LNCAP (cell line): ENCODE results near the gene AP5Z1.

Experiments used
- TF ChIP-seq, protein P1 (sequence below): fragments of 450-650 bp; IDR thresholded peaks from 2 replicates; pipeline ENCODE4 v1.5.1; 2017; ENCODE audit warnings: mild to moderate bottlenecking

The AP5Z1 gene

DNA sequence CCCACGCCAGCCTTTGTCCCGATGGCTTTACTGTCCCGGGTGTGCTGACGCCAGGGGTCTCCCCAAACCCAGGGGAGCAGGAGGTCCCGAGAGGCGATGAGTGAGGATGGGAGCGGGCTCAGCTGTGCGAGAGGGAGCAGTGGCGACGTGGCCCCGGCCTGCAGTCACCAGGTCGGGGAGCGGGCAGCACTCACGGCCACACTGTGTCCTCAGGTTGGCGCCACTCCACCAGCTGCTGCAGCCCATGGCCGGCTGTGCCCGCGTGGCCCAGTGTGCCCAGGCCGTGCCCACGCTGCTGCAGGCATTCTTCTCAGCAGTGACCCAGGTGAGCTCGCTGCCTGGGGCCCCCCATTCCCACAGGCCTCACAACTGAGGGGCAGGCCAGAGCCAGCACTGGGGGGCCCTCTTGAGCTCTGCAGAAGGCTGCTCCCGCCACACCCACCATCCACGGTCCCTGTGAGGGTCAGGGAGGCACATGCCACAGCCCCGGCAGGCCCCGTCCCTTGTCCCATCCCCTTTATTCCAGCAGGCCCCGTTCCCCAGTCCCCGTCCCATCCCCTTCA lies 13.3 kb downstream of the AP5Z1 start:
- TF ChIP-seq, protein P1, sequence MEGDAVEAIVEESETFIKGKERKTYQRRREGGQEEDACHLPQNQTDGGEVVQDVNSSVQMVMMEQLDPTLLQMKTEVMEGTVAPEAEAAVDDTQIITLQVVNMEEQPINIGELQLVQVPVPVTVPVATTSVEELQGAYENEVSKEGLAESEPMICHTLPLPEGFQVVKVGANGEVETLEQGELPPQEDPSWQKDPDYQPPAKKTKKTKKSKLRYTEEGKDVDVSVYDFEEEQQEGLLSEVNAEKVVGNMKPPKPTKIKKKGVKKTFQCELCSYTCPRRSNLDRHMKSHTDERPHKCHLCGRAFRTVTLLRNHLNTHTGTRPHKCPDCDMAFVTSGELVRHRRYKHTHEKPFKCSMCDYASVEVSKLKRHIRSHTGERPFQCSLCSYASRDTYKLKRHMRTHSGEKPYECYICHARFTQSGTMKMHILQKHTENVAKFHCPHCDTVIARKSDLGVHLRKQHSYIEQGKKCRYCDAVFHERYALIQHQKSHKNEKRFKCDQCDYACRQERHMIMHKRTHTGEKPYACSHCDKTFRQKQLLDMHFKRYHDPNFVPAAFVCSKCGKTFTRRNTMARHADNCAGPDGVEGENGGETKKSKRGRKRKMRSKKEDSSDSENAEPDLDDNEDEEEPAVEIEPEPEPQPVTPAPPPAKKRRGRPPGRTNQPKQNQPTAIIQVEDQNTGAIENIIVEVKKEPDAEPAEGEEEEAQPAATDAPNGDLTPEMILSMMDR = no peak

DNA sequence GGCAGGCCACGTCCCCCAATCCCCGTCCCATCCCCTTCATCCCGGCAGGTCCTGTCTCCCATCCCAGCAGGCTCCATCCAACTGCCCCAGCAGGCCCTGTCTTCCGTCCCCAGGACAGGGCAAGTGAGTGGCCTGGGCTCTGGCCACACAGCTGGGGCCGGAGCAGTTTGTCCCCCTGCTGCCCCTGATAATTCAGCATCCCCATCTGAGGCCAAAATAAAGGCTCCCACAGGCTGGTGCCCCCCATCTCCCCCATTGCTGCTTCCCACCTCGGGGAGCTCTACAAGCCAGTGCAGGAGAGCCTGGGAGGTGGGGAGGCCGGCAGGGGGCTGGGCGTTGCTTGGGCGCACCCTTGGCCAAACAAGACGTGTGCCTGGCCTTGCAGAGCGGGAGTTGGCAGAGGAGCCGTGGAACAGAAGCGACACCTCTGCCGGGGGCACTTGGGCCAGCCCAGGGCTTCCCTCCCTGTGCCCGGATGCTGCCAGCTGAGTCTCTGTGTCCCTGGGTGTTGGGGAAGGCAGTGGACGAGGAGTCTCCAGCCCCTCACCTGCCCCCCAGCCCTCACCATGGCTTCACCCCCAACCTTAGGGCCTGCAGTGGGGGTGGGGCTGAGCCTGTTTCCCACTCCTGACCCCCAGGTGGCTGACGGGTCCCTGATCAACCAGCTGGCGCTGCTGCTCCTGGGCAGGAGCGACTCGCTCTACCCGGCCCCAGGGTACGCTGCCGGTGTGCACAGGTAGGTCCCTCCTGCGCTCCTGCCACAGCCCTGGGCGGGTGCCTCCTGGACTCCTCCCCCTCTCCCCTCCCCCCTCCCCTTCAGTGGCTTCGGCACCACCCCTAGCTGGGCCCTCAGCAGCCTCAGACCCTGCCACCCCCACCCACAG lies 14.0 kb downstream of the AP5Z1 start:
- TF ChIP-seq, protein P1 = no peak

DNA sequence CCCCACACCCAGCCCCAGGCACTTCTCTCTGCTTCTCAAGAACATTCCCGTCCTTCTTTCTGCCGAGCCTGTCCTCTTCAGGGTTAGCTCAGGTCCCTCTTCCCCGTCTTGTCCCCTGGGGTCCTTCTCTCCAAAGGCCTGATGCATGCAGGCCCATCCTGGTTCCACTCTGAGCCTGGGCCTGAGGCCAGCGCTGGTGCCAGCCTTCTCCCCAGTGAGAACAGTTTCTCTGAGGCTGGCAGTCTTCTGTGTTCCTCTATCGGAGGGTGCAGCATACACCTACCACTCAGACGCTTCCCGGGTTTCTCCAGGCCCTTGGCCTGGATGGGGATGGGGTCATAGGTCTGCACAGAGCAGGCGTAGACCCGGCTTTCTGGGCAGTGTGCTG lies 14.6 kb downstream of the AP5Z1 start:
- TF ChIP-seq, protein P1 = no peak

DNA sequence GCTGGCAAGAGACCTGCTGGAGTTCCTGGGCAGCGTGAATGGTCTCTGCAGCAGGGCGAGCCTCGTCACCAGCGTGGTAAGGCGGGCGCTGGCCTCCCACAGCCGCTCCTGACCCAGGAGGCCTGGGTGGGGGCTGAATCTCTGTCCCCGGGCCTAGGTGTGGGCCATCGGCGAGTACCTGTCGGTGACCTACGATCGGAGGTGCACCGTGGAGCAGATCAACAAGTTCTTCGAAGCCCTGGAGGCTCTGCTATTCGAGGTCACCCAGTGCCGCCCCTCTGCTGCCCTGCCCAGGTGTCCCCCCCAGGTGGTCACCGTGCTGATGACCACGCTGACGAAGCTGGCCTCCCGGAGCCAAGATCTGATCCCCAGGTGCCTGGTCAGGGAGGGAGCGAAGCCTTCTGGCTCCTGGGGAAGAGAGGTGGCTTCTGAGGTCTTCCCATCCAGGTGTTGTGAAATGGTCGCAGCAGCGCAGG lies 15.1 kb downstream of the AP5Z1 start:
- TF ChIP-seq, protein P1 = no peak

DNA sequence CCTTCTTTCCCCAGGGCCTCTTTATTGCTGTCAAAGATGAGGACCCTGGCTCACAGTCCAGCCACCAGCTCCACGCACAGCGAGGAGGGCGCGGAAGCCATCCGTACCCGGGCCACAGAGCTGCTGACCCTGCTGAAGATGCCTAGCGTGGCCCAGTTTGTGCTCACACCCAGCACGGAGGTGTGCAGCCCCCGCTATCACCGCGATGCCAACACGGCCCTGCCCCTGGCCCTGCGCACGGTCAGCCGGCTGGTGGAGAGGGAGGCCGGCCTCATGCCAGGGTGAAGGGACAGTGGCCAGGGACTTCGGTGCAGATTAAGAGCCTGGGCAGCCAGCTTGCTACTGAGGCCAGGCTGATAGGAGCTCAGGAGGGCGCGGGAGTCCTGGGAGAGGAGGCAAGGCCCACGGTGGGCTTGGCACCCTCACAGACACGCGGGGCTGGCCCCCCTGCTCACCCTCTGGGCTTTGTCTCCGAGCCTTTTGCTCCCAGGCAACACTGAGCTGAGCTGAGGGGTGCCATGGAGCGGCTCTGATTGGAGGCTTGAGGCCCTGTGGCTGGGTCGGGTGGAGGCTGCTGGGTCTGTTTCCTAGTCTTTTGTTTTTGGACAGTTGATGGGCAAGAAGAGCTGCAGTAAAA lies 15.8 kb downstream of the AP5Z1 start:
- TF ChIP-seq, protein P1 = no peak

DNA sequence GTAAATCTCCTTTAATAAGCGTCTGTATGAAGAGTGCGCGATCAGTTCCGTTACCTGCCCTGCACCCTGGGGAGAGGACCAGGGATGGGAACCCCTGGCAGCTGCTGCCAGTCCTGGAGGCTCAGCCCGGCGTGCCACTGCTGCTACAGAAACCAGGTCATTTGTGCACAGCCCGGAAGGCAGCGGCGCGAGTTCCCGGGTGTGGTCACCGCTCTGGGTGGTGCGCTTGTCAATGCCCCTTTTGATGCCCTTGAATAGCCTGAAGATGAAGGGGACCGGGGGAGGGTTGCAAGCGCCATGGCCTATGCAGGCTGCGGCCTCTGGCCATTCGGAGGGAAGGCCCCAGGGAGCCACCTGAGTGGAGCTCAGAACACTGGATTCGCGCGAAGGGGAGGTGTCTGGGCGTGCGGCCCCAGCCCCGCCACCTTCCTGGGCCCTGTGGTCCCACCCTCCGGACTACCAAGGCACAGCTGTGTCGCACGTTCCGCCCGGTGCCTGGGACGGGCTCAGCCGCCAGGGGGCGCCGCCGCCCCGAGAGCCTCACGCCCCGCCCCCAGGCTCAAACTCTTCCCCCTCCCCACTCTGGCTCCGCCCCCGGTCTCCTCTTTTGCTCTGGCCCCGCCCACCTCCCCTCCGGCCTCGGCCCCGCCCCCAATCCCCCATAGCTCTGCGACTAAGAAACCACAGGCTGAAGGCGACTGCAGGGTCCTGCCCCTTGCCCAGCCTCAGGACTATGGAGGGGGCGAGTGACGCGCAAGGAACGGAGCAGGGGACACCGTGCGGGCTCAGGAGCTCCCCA lies 16.5 kb downstream of the AP5Z1 start:
- TF ChIP-seq, protein P1 = peak; percentile 41; the same call in 1 of the 2 replicates

DNA sequence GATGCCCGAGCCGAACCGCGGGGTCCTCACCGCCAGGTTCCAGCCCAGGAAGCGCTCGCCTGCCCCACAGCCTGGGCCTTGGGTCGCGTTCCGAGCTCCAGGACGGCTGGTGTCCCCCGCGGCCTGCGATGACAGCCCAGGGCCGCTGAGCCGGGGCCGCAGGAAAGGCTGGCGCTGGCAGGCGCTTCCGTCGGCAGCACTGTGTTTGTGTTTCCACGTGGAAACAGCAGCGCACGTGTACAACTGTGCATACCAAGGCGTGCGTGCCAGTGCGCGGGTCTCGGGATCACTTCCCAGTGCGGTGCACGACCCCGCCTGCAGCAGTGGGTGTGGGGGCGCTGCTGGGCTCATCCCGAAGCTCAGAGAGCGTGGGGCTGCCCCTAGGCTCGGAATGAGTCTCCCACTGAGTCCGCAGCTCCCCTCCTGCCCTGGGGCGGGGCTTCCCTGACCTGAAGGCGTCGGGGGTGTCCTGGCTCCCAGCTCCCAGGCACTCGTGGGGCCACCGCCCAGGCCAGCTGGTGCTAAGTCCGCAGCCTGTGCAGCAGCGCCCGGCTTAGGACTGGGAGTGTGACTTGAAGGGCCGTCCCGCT lies 17.2 kb downstream of the AP5Z1 start:
- TF ChIP-seq, protein P1 = no peak
